PC-9 (cell line): ENCODE results near the gene C9orf78. TPM values are rescaled to one million over a fixed set of nuclear protein-coding genes. Genes with fewer than 3 reads are reported as not detected.

Source experiments
- BruUV-seq: library from RNA; stranded (reverse); fragments of 400-500 nt; replicated peaks from 2 replicates; lab custom pipeline; 2021; lab: Mats Ljungman, UMichigan
- CTCF ChIA-PET: fragments of 300-600 bp; sonication (Branson Sonifier 250); formaldehyde crosslinking; loops from one replicate; lab custom pipeline; 2022; ENCODE audit warnings: antibody characterized with exemption; lab: Charles Lee
- POLR2A ChIA-PET: fragments of 300-600 bp; sonication (Branson Sonifier 250); formaldehyde crosslinking; loops from one replicate; lab custom pipeline; 2022; ENCODE audit warnings: antibody characterized with exemption; ENCODE audit not compliant: unreplicated experiment; lab: Charles Lee
- DNase-seq, 2 experiments: peaks; one replicate each; pipeline versions ENCODE4 v3.0.0 to v3.0.0-alpha.2; 2015 to 2022; ENCODE audit warnings: mixed read lengths in 1 of 2
- H2AFZ ChIP-seq: fragments of 200-600 bp; sonication (generic); 2 replicates; pipeline ENCODE4 v1.8.1; 2017; ENCODE audit warnings: antibody characterized with exemption
- H3F3A ChIP-seq: fragments of 200-600 bp; sonication (generic); 2 replicates; pipeline ENCODE4 v1.8.1; 2017; ENCODE audit warnings: antibody characterized with exemption, mild to moderate bottlenecking, low read depth; ENCODE audit not compliant: insufficient read depth
- H3K27ac ChIP-seq: fragments of 200-600 bp; sonication (generic); 2 replicates; pipeline ENCODE4 v1.6.1; 2016; ENCODE audit warnings: mixed run types
- H3K27me3 ChIP-seq: fragments of 200-600 bp; sonication (generic); 2 replicates; pipeline ENCODE4 v1.6.1; 2016; ENCODE audit warnings: low read depth, mixed run types; ENCODE audit not compliant: insufficient read depth
- H3K36me3 ChIP-seq: fragments of 200-600 bp; sonication (generic); 2 replicates; pipeline ENCODE4 v1.6.1; 2016; ENCODE audit warnings: low read depth, mixed run types
- H3K4me1 ChIP-seq: fragments of 200-600 bp; sonication (generic); replicated peaks from 2 replicates; pipeline ENCODE4 v1.6.1; 2016; ENCODE audit warnings: mixed run types; ENCODE audit not compliant: insufficient read depth
- H3K4me2 ChIP-seq: fragments of 200-600 bp; sonication (generic); 2 replicates; pipeline ENCODE4 v1.6.1; 2017; ENCODE audit warnings: mixed run types
- H3K4me3 ChIP-seq: fragments of 200-600 bp; sonication (generic); 2 replicates; pipeline ENCODE4 v1.6.1; 2016; ENCODE audit warnings: mixed run types
- H3K79me2 ChIP-seq: fragments of 200-600 bp; sonication (generic); 2 replicates; pipeline ENCODE4 v1.6.1; 2017; ENCODE audit warnings: low read depth, mixed run types
- H3K9me2 ChIP-seq: fragments of 200-600 bp; sonication (generic); 2 replicates; pipeline ENCODE4 v1.8.1; 2017; ENCODE audit warnings: mild to moderate bottlenecking; ENCODE audit not compliant: insufficient read depth
- H3K9me3 ChIP-seq: fragments of 200-600 bp; sonication (generic); 2 replicates; pipeline ENCODE4 v1.8.1; 2016; ENCODE audit warnings: low read depth; ENCODE audit not compliant: insufficient read depth
- H4K20me1 ChIP-seq: fragments of 200-600 bp; sonication (generic); 2 replicates; pipeline ENCODE4 v1.8.1; 2017; ENCODE audit not compliant: insufficient read depth
- EZH2 ChIP-seq: fragments of 200-600 bp; sonication (generic); IDR thresholded peaks from 2 replicates; pipeline ENCODE4 v1.8.0; 2017; ENCODE audit warnings: antibody characterized with exemption, low read depth
- intact Hi-C: fragments of 100-400 bp; cut with micrococcal nuclease; formaldehyde crosslinking; loops from one replicate; pipeline ENCODE4 v1.10.0; 2022; ENCODE audit not compliant: unreplicated experiment
- total RNA-seq: library from RNA; stranded (reverse); gene quantifications from 2 replicates; pipeline ENCODE4 v1.2.3, GENCODE V29; 2021
- TF ChIP-seq, protein P1 (sequence below): fragments of 200-600 bp; sonication (generic); conservative IDR thresholded peaks from 2 replicates; pipeline ENCODE4 v1.6.1; 2017; ENCODE audit warnings: mixed run types, antibody characterized with exemption, mild to moderate bottlenecking, moderate library complexity

C9orf78 gene
- total RNA-seq, 1 experiment from 2014 or later: 51.7 TPM

DNA sequence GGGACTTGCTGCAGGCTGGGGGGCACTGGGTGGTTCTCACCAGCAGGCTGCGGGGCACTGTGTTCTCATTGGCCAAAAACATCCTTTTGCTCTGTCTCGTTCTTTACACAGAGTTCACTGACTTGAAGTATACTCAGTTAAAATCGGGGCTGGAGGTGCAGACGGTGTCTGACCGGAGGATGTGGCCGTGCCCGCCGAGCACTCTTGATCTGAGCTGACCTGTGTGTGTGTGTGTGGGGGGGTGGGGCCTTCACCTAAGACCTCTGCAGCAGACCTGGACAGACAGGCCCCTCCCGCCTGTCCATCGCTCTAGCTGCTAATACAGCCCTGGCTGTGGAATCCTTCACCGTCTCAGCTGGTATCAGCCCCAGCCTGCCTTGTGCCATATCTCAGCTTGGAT lies 25.0 kb downstream of the C9orf78 start:
- Histone ChIP-seq H3F3A (peaks cover 15% of the 10 kb centered on the region; the same call in 1 of the 2 replicates), H3K79me2 (no peaks in the 10 kb centered on the region), H3K36me3 (no peaks in the 10 kb centered on the region), H2AFZ (no peak overlapping the region), H3K27me3 (no peaks in the 10 kb centered on the region), H3K9me3 (no peaks in the 10 kb centered on the region), H3K4me3 (no peak overlapping the region), H3K27ac (no peak overlapping the region), H3K4me1 (no peaks in the 10 kb centered on the region), H4K20me1 (peaks cover 2% of the 10 kb centered on the region; the same call in 1 of the 2 replicates), H3K4me2 (no peak overlapping the region), H3K9me2 (no peaks in the 10 kb centered on the region)
- POLR2A ChIA-PET: no interaction called here
- DNase-seq: no peak
- intact Hi-C loops: no loop called here
- CTCF ChIA-PET: no interaction called here
- TF ChIP-seq EZH2: no peak
- TF ChIP-seq, protein P1, sequence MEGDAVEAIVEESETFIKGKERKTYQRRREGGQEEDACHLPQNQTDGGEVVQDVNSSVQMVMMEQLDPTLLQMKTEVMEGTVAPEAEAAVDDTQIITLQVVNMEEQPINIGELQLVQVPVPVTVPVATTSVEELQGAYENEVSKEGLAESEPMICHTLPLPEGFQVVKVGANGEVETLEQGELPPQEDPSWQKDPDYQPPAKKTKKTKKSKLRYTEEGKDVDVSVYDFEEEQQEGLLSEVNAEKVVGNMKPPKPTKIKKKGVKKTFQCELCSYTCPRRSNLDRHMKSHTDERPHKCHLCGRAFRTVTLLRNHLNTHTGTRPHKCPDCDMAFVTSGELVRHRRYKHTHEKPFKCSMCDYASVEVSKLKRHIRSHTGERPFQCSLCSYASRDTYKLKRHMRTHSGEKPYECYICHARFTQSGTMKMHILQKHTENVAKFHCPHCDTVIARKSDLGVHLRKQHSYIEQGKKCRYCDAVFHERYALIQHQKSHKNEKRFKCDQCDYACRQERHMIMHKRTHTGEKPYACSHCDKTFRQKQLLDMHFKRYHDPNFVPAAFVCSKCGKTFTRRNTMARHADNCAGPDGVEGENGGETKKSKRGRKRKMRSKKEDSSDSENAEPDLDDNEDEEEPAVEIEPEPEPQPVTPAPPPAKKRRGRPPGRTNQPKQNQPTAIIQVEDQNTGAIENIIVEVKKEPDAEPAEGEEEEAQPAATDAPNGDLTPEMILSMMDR: no peak
- BruUV-seq: no TSS peak

DNA sequence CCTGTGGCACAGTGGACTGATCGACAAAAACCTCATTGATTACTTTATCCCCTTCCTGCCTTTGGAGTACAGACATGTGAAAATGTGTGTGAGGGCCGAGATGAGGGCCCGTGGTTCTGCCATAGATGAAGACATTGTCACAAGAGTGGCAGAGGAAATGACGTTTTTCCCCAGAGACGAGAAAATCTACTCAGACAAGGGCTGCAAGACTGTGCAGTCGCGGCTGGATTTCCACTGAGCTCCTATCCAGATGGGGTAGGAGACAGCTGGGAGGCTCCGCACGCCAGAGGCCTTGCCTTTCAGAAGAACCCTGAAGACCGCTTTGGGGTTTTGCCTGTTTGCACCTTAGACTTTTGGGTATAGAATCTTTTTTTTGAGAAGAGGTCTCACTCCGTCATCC lies 25.7 kb downstream of the C9orf78 start:
- no peak for DNase-seq
- BruUV-seq: no TSS peak

DNA sequence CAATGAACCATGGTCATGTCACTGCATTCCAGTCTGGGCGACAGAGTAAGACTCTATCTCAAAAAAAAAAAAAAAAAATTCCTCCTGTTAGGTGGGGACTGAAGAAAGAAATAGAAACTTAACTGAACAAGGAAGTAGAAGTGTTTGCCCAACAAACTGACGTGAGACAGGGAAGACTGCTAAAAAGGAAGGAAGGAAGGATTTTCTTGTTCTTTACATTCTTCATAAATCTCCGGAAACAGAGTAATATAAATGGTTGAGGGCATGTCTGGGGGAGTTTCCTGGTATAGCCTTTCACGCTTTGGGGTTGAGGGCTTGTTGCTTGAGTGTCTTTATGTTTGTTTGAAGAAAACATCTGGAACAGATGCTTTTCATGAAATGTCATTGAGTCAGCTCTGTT lies 29.0 kb downstream of the C9orf78 start:
- Histone ChIP-seq H3K4me2 (no peak overlapping the region), H2AFZ (no peak overlapping the region), H4K20me1 (no peaks in the 10 kb centered on the region), H3K9me3 (no peaks in the 10 kb centered on the region), H3K36me3 (no peaks in the 10 kb centered on the region), H3K27ac (no peak overlapping the region), H3F3A (peaks cover 23% of the 10 kb centered on the region; the same call in 1 of the 2 replicates), H3K4me1 (peaks cover 7% of the 10 kb centered on the region), H3K79me2 (peaks cover 11% of the 10 kb centered on the region), H3K27me3 (no peaks in the 10 kb centered on the region), H3K4me3 (no peak overlapping the region), H3K9me2 (no peaks in the 10 kb centered on the region)
- POLR2A ChIA-PET: no interaction called here
- DNase-seq: no peak
- BruUV-seq: no TSS peak
- intact Hi-C loops: no loop called here
- TF ChIP-seq EZH2: no peak
- TF ChIP-seq, protein P1: no peak
- CTCF ChIA-PET: no interaction called here

More for the DNA sequence above, 25.7 kb downstream of the C9orf78 start:
- H3K4me3 ChIP-seq: no peak overlapping the region
- no peak overlapping the region for H3K4me2 ChIP-seq
- H2AFZ ChIP-seq: no peak overlapping the region
- H3K36me3 ChIP-seq: no peaks in the 10 kb centered on the region
- H3K9me2 ChIP-seq: no peaks in the 10 kb centered on the region
- H4K20me1 ChIP-seq: peaks cover 2% of the 10 kb centered on the region; the same call in 1 of the 2 replicates
- intact Hi-C loops: no loop called here
- H3F3A ChIP-seq: peaks cover 17% of the 10 kb centered on the region; the same call in 1 of the 2 replicates
- no peaks in the 10 kb centered on the region for H3K27me3 ChIP-seq
- no peak for TF ChIP-seq EZH2
- TF ChIP-seq, protein P1: no peak
- H3K4me1 ChIP-seq: peaks cover 2% of the 10 kb centered on the region
- POLR2A ChIA-PET: no interaction called here
- CTCF ChIA-PET: no interaction called here
- peaks cover 2% of the 10 kb centered on the region; the same call in 1 of the 2 replicates for H3K79me2 ChIP-seq
- H3K27ac ChIP-seq: no peak overlapping the region
- no peaks in the 10 kb centered on the region for H3K9me3 ChIP-seq
